Thyroid gland (tissue), 4 donors: ENCODE data around the gene BIK.

Source experiments
- CTCF ChIP-seq, 6 experiments: fragments of 200-600 bp in 3 of 6; fragments of 450-650 bp in 3 of 6; sonication (generic) in 3 of 6; IDR thresholded peaks; one replicate each; pipeline ENCODE4 v1.5.1; 2016 to 2019; ENCODE audit warnings: antibody characterized with exemption in 6 of 6, mild to moderate bottlenecking in 2 of 6, inconsistent platforms in 1 of 6, moderate library complexity in 1 of 6
- POLR2A ChIP-seq, 2 donors: fragments of 450-650 bp; IDR thresholded peaks; one replicate each; pipeline ENCODE4 v1.6.1; 2017; ENCODE audit warnings: antibody characterized with exemption in 2 of 2, mild to moderate bottlenecking in 2 of 2, moderate library complexity in 1 of 2

GRCh38 chr22:43152357-43153071, 42.0 kb downstream of the BIK start:
- TF ChIP-seq CTCF (IDR thresholded peaks at IDR 0.05) (no peak), POLR2A (IDR thresholded peaks at IDR 0.05) (peak in 1 of 2 donors; percentile 22)
